OCI-LY7 (cell line): ENCODE results near the gene LINC00632. TPM values are rescaled to one million over a fixed set of nuclear protein-coding genes. Genes with fewer than 3 reads are reported as not detected.

Experiments used
- Bru-seq: library from RNA; stranded (reverse); fragments of 400-500 nt; gene quantifications from one replicate; lab custom pipeline; 2021; lab: Mats Ljungman, UMichigan
- BruChase-seq, 2 experiments: library from RNA; stranded (reverse); fragments of 400-500 nt; gene quantifications; one replicate each; lab custom pipeline; 2021; lab: Mats Ljungman, UMichigan
- BruUV-seq: library from RNA; stranded (reverse); fragments of 400-500 nt; replicated peaks from 2 replicates; lab custom pipeline; 2021; lab: Mats Ljungman, UMichigan
- CTCF ChIA-PET: fragments of 300-600 bp; sonication (Branson Sonifier 250); formaldehyde crosslinking; loops from one replicate; lab custom pipeline; 2022; ENCODE audit warnings: antibody characterized with exemption; ENCODE audit not compliant: unreplicated experiment; lab: Charles Lee
- POLR2A ChIA-PET: fragments of 300-600 bp; sonication (Branson Sonifier 250); formaldehyde crosslinking; loops from one replicate; lab custom pipeline; 2022; ENCODE audit warnings: antibody characterized with exemption; lab: Charles Lee
- DNase-seq: peaks from one replicate; pipeline ENCODE4 v3.0.0-alpha.2; 2015; ENCODE audit warnings: low spot score
- H2AFZ ChIP-seq: fragments of 200-600 bp; sonication (generic), shearing (Covaris generic); 2 replicates; pipeline ENCODE4 v1.6.1; 2014; ENCODE audit warnings: mild to moderate bottlenecking, antibody characterized with exemption, low read length, moderate library complexity
- H3K27ac ChIP-seq: fragments of 200-600 bp; sonication (generic); 2 replicates; pipeline ENCODE4 v1.5.1; 2014; ENCODE audit warnings: mixed run types, low read depth, mild to moderate bottlenecking, moderate library complexity, low read length, inconsistent platforms; ENCODE audit not compliant: poor library complexity, severe bottlenecking
- H3K36me3 ChIP-seq: fragments of 200-600 bp; sonication (generic); 2 replicates; pipeline ENCODE4 v1.6.1; 2014; ENCODE audit warnings: mild to moderate bottlenecking, antibody characterized with exemption, low read length, moderate library complexity, mixed read lengths; ENCODE audit not compliant: insufficient read depth
- H3K4me1 ChIP-seq: fragments of 200-600 bp; sonication (generic); 2 replicates; pipeline ENCODE4 v1.5.1; 2014; ENCODE audit warnings: mild to moderate bottlenecking, low read length; ENCODE audit not compliant: insufficient read depth, poor library complexity, severe bottlenecking
- H3K4me2 ChIP-seq: fragments of 200-600 bp; sonication (generic); 2 replicates; pipeline ENCODE4 v1.6.1; 2014; ENCODE audit warnings: mild to moderate bottlenecking, low read length
- H3K4me3 ChIP-seq: fragments of 200-600 bp; sonication (generic); 2 replicates; pipeline ENCODE4 v1.5.1; 2014; ENCODE audit warnings: mild to moderate bottlenecking, low read depth, low read length; ENCODE audit not compliant: poor library complexity, severe bottlenecking
- H3K79me2 ChIP-seq: fragments of 200-600 bp; sonication (generic); 2 replicates; pipeline ENCODE4 v1.6.1; 2016; ENCODE audit warnings: low read depth, mild to moderate bottlenecking, low read length, moderate library complexity, mixed read lengths; ENCODE audit not compliant: insufficient read depth
- H3K9me2 ChIP-seq: fragments of 200-600 bp; sonication (generic); 2 replicates; pipeline ENCODE4 v1.6.1; 2016; ENCODE audit warnings: mild to moderate bottlenecking, low read length, mixed read lengths; ENCODE audit not compliant: insufficient read depth
- H3K9me3 ChIP-seq: fragments of 200-600 bp; sonication (generic); 2 replicates; pipeline ENCODE4 v1.6.1; 2014; ENCODE audit warnings: mild to moderate bottlenecking, mixed run types, low read length, mixed read lengths
- H4K20me1 ChIP-seq: fragments of 200-600 bp; sonication (generic); 2 replicates; pipeline ENCODE4 v1.6.1; 2014; ENCODE audit warnings: mild to moderate bottlenecking, antibody characterized with exemption, low read length, moderate library complexity, mixed read lengths; ENCODE audit not compliant: insufficient read depth
- EZH2phosphoT487 ChIP-seq: fragments of 200-600 bp; sonication (generic); IDR thresholded peaks from 2 replicates; pipeline ENCODE4 v1.6.1; 2018; ENCODE audit warnings: low read depth, borderline replicate concordance, mild to moderate bottlenecking, mixed run types, antibody characterized with exemption, low read length, moderate library complexity, mixed read lengths
- intact Hi-C: fragments of 100-400 bp; cut with micrococcal nuclease; formaldehyde crosslinking; loops from one replicate; pipeline ENCODE4 v1.10.0; 2022; ENCODE audit not compliant: unreplicated experiment
- long read RNA-seq: library from polyadenylated mRNA; stranded (forward); transcript quantifications from one replicate; pipeline ENCODE4 v2.0.0, GENCODE V29; 2022
- total RNA-seq, 2 experiments: library from RNA; depleted of rRNA in 1 of 2; stranded (reverse); fragments of >200 nt in 1 of 2; shearing (Covaris generic) in 1 of 2; gene quantifications; 2 replicates each; pipeline ENCODE4 v1.2.3, GENCODE V29; 2014 to 2022
- TF ChIP-seq, protein P1 (sequence below): fragments of 200-600 bp; sonication (generic); conservative IDR thresholded peaks from 2 replicates; pipeline ENCODE4 v1.5.1; 2014; ENCODE audit warnings: mild to moderate bottlenecking, antibody characterized with exemption, low read length, moderate library complexity, mixed read lengths

LINC00632 gene
- total RNA-seq (2014; rRNA removed; shearing (Covaris generic)): not detected in 2 replicates
- total RNA-seq (2022): not detected in 2 replicates
- not detected for Bru-seq, nascent RNA
- percentile 2 among the genes with signal in this experiment for BruChase-seq, experiment 1, labeled RNA remaining after a 6-hour chase
- not detected for BruChase-seq, experiment 2, labeled RNA remaining after a 2-hour chase
- long read RNA-seq: 0 reads

DNA sequence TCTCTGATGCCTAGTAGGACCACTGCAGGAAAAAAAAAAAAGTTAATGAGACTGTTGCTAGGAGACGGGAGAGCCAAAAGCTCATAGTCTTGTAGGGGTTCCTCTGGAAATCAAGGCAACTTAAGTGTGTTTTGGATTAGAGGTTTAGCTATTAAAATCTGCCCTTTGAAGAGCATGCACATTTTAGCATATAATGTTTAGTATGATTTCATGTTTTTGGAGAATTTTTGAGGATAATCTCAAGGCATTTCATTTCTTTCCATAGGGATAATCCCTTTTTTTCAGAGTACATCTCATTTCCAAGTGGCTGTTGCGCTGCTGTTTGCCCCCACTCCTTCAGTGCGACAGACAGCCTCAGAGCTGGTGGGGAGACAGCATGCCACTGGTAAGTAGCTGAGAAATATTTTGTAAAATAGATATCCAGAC lies at the start of gene LINC00632:
LINC00632 (plus strand) TSS at position 339 of the 426 bp plus-strand sequence.
- no peak for DNase-seq
- Histone ChIP-seq H4K20me1 (no peaks in the 10 kb centered on the region), H3K79me2 (no peaks in the 10 kb centered on the region), H3K9me2 (no peaks in the 10 kb centered on the region), H3K4me3 (no peak within 1 kb of the TSS), H3K4me2 (no peak within 1 kb of the TSS), H3K9me3 (no peaks in the 10 kb centered on the region), H3K27ac (no peak within 1 kb of the TSS), H2AFZ (no peak within 1 kb of the TSS), H3K4me1 (no peaks in the 10 kb centered on the region), H3K36me3 (no peaks in the 10 kb centered on the region)
- POLR2A ChIA-PET: no interaction called here
- CTCF ChIA-PET: no interaction called here
- TF ChIP-seq, protein P1, sequence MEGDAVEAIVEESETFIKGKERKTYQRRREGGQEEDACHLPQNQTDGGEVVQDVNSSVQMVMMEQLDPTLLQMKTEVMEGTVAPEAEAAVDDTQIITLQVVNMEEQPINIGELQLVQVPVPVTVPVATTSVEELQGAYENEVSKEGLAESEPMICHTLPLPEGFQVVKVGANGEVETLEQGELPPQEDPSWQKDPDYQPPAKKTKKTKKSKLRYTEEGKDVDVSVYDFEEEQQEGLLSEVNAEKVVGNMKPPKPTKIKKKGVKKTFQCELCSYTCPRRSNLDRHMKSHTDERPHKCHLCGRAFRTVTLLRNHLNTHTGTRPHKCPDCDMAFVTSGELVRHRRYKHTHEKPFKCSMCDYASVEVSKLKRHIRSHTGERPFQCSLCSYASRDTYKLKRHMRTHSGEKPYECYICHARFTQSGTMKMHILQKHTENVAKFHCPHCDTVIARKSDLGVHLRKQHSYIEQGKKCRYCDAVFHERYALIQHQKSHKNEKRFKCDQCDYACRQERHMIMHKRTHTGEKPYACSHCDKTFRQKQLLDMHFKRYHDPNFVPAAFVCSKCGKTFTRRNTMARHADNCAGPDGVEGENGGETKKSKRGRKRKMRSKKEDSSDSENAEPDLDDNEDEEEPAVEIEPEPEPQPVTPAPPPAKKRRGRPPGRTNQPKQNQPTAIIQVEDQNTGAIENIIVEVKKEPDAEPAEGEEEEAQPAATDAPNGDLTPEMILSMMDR: no peak
- TF ChIP-seq EZH2phosphoT487: no peak
- BruUV-seq: no TSS peak
- intact Hi-C loops: no loop called here

DNA sequence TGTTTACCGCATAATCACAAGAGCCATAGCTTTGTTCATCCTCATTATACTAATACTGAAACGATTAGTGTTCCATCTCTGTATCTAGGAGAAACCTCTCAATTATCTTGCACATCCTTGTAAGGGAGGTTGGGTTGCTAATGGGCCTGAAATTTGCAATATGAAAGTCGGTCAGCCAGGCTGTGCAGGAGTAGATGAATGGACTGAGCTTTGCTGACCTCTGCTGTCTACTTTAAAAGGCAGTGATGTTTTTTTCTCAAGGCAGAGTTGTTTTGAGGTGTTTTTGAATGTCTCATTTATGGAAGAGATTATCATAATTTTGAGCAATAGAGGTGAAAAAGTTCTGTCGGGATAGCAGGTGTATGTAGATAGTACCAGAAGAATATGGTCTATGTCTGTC lies 47.9 kb upstream of the LINC00632 start:
- no peaks in the 10 kb centered on the region for H4K20me1 ChIP-seq
- intact Hi-C loops: loop anchor here (10.0 kb wide), 1 partner anchor 87 kb away; no protein-coding TSS in a partner anchor
- no peaks in the 10 kb centered on the region for H3K9me2 ChIP-seq
- H3K36me3 ChIP-seq: no peaks in the 10 kb centered on the region
- H3K4me2 ChIP-seq: no peak overlapping the region
- CTCF ChIA-PET: no interaction called here
- BruUV-seq: no TSS peak
- no peak overlapping the region for H2AFZ ChIP-seq
- POLR2A ChIA-PET: no interaction called here
- TF ChIP-seq, protein P1: no peak
- TF ChIP-seq EZH2phosphoT487: no peak
- H3K4me3 ChIP-seq: no peak overlapping the region
- H3K4me1 ChIP-seq: no peaks in the 10 kb centered on the region
- no peaks in the 10 kb centered on the region for H3K79me2 ChIP-seq
- H3K27ac ChIP-seq: no peak overlapping the region
- no peaks in the 10 kb centered on the region for H3K9me3 ChIP-seq
- no peak for DNase-seq

DNA sequence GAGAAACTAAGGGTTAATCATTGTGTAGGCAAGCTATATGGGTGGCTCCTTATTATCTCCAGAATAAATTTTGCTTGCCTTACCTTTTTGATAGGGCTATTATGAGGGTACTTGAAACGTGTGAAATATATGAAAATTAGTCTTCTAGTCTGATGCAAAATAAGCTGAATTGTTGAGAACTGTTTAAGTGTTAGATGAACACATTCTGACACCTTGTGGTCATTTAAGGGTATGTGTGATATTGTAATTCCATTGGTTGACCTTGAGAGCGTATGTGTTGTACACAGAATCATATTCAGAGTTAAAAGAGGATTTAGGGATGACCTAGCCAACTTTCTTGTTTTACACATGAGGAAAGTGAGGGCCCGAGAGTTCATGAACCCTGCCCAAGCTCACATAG lies 44.6 kb upstream of the LINC00632 start:
- no peak overlapping the region for H2AFZ ChIP-seq
- H3K9me3 ChIP-seq: no peaks in the 10 kb centered on the region
- no TSS peak for BruUV-seq
- no peaks in the 10 kb centered on the region for H3K79me2 ChIP-seq
- H3K4me2 ChIP-seq: no peak overlapping the region
- intact Hi-C loops: loop anchor here (10.0 kb wide), 1 partner anchor 90 kb away; no protein-coding TSS in a partner anchor
- TF ChIP-seq EZH2phosphoT487: no peak
- TF ChIP-seq, protein P1: peak; percentile 61
- H4K20me1 ChIP-seq: no peaks in the 10 kb centered on the region
- no peak overlapping the region for H3K27ac ChIP-seq
- no peaks in the 10 kb centered on the region for H3K36me3 ChIP-seq
- H3K4me3 ChIP-seq: no peak overlapping the region
- DNase-seq: peak; percentile 5
- ChIA-PET POLR2A (interaction anchor here (0.5 to 0.7 kb wide), 2 partner anchors 19 to 485 kb away, joined by 3 to 4 read pairs; no protein-coding TSS in a partner anchor), CTCF (no interaction called here)
- H3K4me1 ChIP-seq: no peaks in the 10 kb centered on the region
- no peaks in the 10 kb centered on the region for H3K9me2 ChIP-seq
